Right ventricle myocardium superior (tissue), 1 donor: ENCODE data around the gene BOLA3. TPM values are rescaled to one million over a fixed set of nuclear protein-coding genes. Genes with fewer than 3 reads are reported as not detected.
"Not testable (repeated sequence)": the region's sequence is repeated elsewhere in the genome, so short reads cannot be mapped to it uniquely, and the experiment has no call there.

ENCODE experiments used
- ATAC-seq: fragments of 200-7000 bp; cut with Tn5 transposase; one replicate; pipeline ENCODE4 v1.9.1; 2020; ENCODE audit warnings: mild to moderate bottlenecking; ENCODE audit not compliant: poor library complexity
- DNase-seq: peaks from one replicate; pipeline ENCODE4 v3.0.0-alpha.2; 2020
- intact Hi-C: fragments of 100-400 bp; cut with DNase I; formaldehyde crosslinking; loops from one replicate; pipeline ENCODE4 v1.11.2; 2022
- long read RNA-seq: library from polyadenylated mRNA; unstranded; transcript quantifications from one replicate; pipeline ENCODE4 v2.0.0, GENCODE V29; 2021
- total RNA-seq: library from RNA; stranded (reverse); fragmentation: NEBNext Ultra II Directional; extraction: Animal tissue kit (Norgen Biotek cat#: 25700); gene quantifications from one replicate; pipeline ENCODE4 v1.2.1, GENCODE V29; 2021
- donor health status: DM: no; HTN: yes; CAD: no; lungs with severe emphysema.

Gene BOLA3
- 89.6 TPM for total RNA-seq
- long read RNA-seq, transcript BOLA3-201 (3 exons, 444 nt) = minor isoform, 12 of 65 reads
- long read RNA-seq, transcript BOLA3-202 (4 exons, 639 nt) = major isoform, 30 of 65 reads
- long read RNA-seq, transcript BOLA3-205 (2 exons, 2,982 nt) = minor isoform, 6 of 65 reads
- long read RNA-seq, transcript BOLA3-204 (3 exons, 667 nt) = minor isoform, 7 of 65 reads
- long read RNA-seq, partial matches to known transcripts = 3 of 65 reads
- long read RNA-seq, other reads (novel, unspliced or antisense) = 6 of 65 reads

- intact Hi-C loops = loop anchor here (10.0 kb wide), 2 partner anchors 163 to 323 kb away; partner anchors contain the start of genes STAMBP and TET3
- peak; percentile 93 for DNase-seq
- ATAC-seq = peak; percentile 99
Observed at GRCh38 chr2:74147727-74148456, at the start of gene BOLA3. TSS of gene BOLA3 (minus strand) at chr2:74147912. CDS start at chr2:74147874, 38 bp downstream.

GRCh38 chr2:74197049-74197448, 49.3 kb upstream of the BOLA3 start:
- intact Hi-C loops = no loop called here
- ATAC-seq = no peak
- DNase-seq = no peak

- ATAC-seq (no peak), DNase-seq (no peak)
- intact Hi-C loops = no loop called here
Observed at GRCh38 chr2:74194799-74195198, 47.1 kb upstream of the BOLA3 start.

- intact Hi-C loops = no loop called here
- ATAC-seq (no peak), DNase-seq (no peak)
Observed at GRCh38 chr2:74191596-74192380, 44.1 kb upstream of the BOLA3 start.

- no peak for DNase-seq
- no peak for ATAC-seq
- intact Hi-C loops = no loop called here
Observed at GRCh38 chr2:74188696-74189095, 41.0 kb upstream of the BOLA3 start.

GRCh38 chr2:74188018-74188601, 40.4 kb upstream of the BOLA3 start:
- DNase-seq (no peak), ATAC-seq (peak; percentile 34)
- intact Hi-C loops = no loop called here

GRCh38 chr2:74186706-74187105, 39.0 kb upstream of the BOLA3 start:
- intact Hi-C loops, ATAC-seq, DNase-seq: not testable (repeated sequence)

- intact Hi-C loops = no loop called here
- DNase-seq (no peak), ATAC-seq (peak; percentile 48)
Observed at GRCh38 chr2:74186038-74186437, 38.3 kb upstream of the BOLA3 start.

- ATAC-seq = no peak
- intact Hi-C loops = no loop called here
- no peak for DNase-seq
Observed at GRCh38 chr2:74183878-74184277, 36.2 kb upstream of the BOLA3 start.

GRCh38 chr2:74181739-74182138, 34.0 kb upstream of the BOLA3 start:
- DNase-seq (peak; percentile 55), ATAC-seq (peak; percentile 1)
- intact Hi-C loops = no loop called here

- intact Hi-C loops = no loop called here
- ATAC-seq (peak; percentile 1), DNase-seq (no peak)
Observed at GRCh38 chr2:74179063-74179865, 31.6 kb upstream of the BOLA3 start.

- intact Hi-C loops = no loop called here
- ATAC-seq = peak; percentile 99
- peak; percentile 98 for DNase-seq
Observed at GRCh38 chr2:74178211-74179062, 30.7 kb upstream of the BOLA3 start, which contains the start of gene MOB1A. TSS of gene MOB1A (minus strand) at chr2:74178879. CDS start at chr2:74178674, 205 bp downstream.

- intact Hi-C loops = no loop called here
- ATAC-seq = no peak
- no peak for DNase-seq
Observed at GRCh38 chr2:74177696-74178095, 30.0 kb upstream of the BOLA3 start.

- intact Hi-C loops = no loop called here
- DNase-seq (no peak), ATAC-seq (no peak)
Observed at GRCh38 chr2:74174909-74175308, 27.2 kb upstream of the BOLA3 start.

- DNase-seq (no peak), ATAC-seq (no peak)
- intact Hi-C loops = no loop called here
Observed at GRCh38 chr2:74168739-74169138, 21.0 kb upstream of the BOLA3 start.

GRCh38 chr2:74164761-74165160, 17.0 kb upstream of the BOLA3 start:
- no peak for ATAC-seq
- DNase-seq = no peak
- intact Hi-C loops = no loop called here

- ATAC-seq = no peak
- intact Hi-C loops = no loop called here
- no peak for DNase-seq
Observed at GRCh38 chr2:74162951-74163350, 15.2 kb upstream of the BOLA3 start.
